Activated T-helper 2 cell treated with anti-CD3 and anti-CD28 coated beads, Interferon-gamma antibody, Interleukin-2, Interleukin-4, amounts not matched to agents 10 μg/mL and 5 μg/mL and 100 μg/mL, durations not matched to agents 14 hours and 24 hours and 36 hours (primary cell): ENCODE results near the gene CALU. TPM values are rescaled to one million over a fixed set of nuclear protein-coding genes. Genes with fewer than 3 reads are reported as not detected.

Experiments
- DNase-seq: peaks from one replicate; pipeline ENCODE4 v3.0.0; 2021; ENCODE audit warnings: low spot score
- H3K27ac Mint-ChIP-seq: one replicate; pipeline ENCODE4 v1.8.0; 2021; ENCODE audit warnings: mixed read lengths
- H3K27me3 Mint-ChIP-seq: one replicate; pipeline ENCODE4 v1.8.0; 2021; ENCODE audit warnings: low read depth, mixed read lengths
- H3K36me3 Mint-ChIP-seq: one replicate; pipeline ENCODE4 v1.8.0; 2021; ENCODE audit warnings: low read depth, mixed read lengths
- H3K4me1 Mint-ChIP-seq: one replicate; pipeline ENCODE4 v1.8.0; 2021; ENCODE audit warnings: low read depth, mixed read lengths
- H3K4me3 Mint-ChIP-seq: one replicate; pipeline ENCODE4 v1.8.0; 2021; ENCODE audit warnings: low read depth, mild to moderate bottlenecking, moderate library complexity, mixed read lengths
- H3K9me3 Mint-ChIP-seq: one replicate; pipeline ENCODE4 v1.8.0; 2021; ENCODE audit warnings: mixed read lengths
- intact Hi-C: fragments of 100-400 bp; cut with micrococcal nuclease; formaldehyde crosslinking; loops from one replicate; pipeline ENCODE4 v1.15.1; 2023
- total RNA-seq: library from RNA; stranded (reverse); gene quantifications from 2 replicates; pipeline ENCODE4 v1.2.3, GENCODE V29; 2022

The CALU gene
- total RNA-seq, 1 donor from 2014 or later, result 57.4 TPM

- no peak overlapping the region for H3K4me3 Mint-ChIP-seq
- no peaks in the 10 kb centered on the region for H3K36me3 Mint-ChIP-seq
- H3K9me3 Mint-ChIP-seq, result no peaks in the 10 kb centered on the region
- DNase-seq, result no peak
- H3K27ac Mint-ChIP-seq, result no peak overlapping the region
- intact Hi-C loops, result no loop called here
- H3K27me3 Mint-ChIP-seq, result no peaks in the 10 kb centered on the region
- H3K4me1 Mint-ChIP-seq, result no peaks in the 10 kb centered on the region
Observed at GRCh38 chr7:128800567-128800966, 61.4 kb downstream of the CALU start.

GRCh38 chr7:128801003-128801402, 61.8 kb downstream of the CALU start:
- no peaks in the 10 kb centered on the region for H3K27me3 Mint-ChIP-seq
- intact Hi-C loops, result no loop called here
- no peaks in the 10 kb centered on the region for H3K9me3 Mint-ChIP-seq
- no peaks in the 10 kb centered on the region for H3K36me3 Mint-ChIP-seq
- no peak overlapping the region for H3K27ac Mint-ChIP-seq
- H3K4me1 Mint-ChIP-seq, result no peaks in the 10 kb centered on the region
- DNase-seq, result no peak
- no peak overlapping the region for H3K4me3 Mint-ChIP-seq

GRCh38 chr7:128801667-128802418, 62.7 kb downstream of the CALU start:
- Mint-ChIP-seq H3K27me3 (no peaks in the 10 kb centered on the region), H3K9me3 (no peaks in the 10 kb centered on the region), H3K4me3 (no peak overlapping the region), H3K27ac (no peak overlapping the region), H3K4me1 (no peaks in the 10 kb centered on the region), H3K36me3 (no peaks in the 10 kb centered on the region)
- DNase-seq, result no peak
- intact Hi-C loops, result no loop called here

- Mint-ChIP-seq H3K9me3 (no peaks in the 10 kb centered on the region), H3K36me3 (no peaks in the 10 kb centered on the region), H3K4me1 (no peaks in the 10 kb centered on the region), H3K27ac (no peak overlapping the region), H3K27me3 (no peaks in the 10 kb centered on the region), H3K4me3 (no peak overlapping the region)
- intact Hi-C loops, result no loop called here
- no peak for DNase-seq
Observed at GRCh38 chr7:128804484-128804883, 65.3 kb downstream of the CALU start.

- H3K27me3 Mint-ChIP-seq, result no peaks in the 10 kb centered on the region
- no peaks in the 10 kb centered on the region for H3K36me3 Mint-ChIP-seq
- no peak for DNase-seq
- H3K4me1 Mint-ChIP-seq, result no peaks in the 10 kb centered on the region
- intact Hi-C loops, result no loop called here
- H3K27ac Mint-ChIP-seq, result no peak overlapping the region
- H3K4me3 Mint-ChIP-seq, result no peak overlapping the region
- no peaks in the 10 kb centered on the region for H3K9me3 Mint-ChIP-seq
Observed at GRCh38 chr7:128805225-128805624, 66.1 kb downstream of the CALU start.

GRCh38 chr7:128807191-128807590, 68.0 kb downstream of the CALU start:
- H3K4me1 Mint-ChIP-seq, result no peaks in the 10 kb centered on the region
- no peaks in the 10 kb centered on the region for H3K27me3 Mint-ChIP-seq
- H3K27ac Mint-ChIP-seq, result no peak overlapping the region
- DNase-seq, result no peak
- intact Hi-C loops, result no loop called here
- no peak overlapping the region for H3K4me3 Mint-ChIP-seq
- H3K36me3 Mint-ChIP-seq, result no peaks in the 10 kb centered on the region
- no peaks in the 10 kb centered on the region for H3K9me3 Mint-ChIP-seq

- no peaks in the 10 kb centered on the region for H3K4me1 Mint-ChIP-seq
- H3K9me3 Mint-ChIP-seq, result no peaks in the 10 kb centered on the region
- H3K27me3 Mint-ChIP-seq, result no peaks in the 10 kb centered on the region
- DNase-seq, result no peak
- no peak overlapping the region for H3K27ac Mint-ChIP-seq
- intact Hi-C loops, result no loop called here
- H3K36me3 Mint-ChIP-seq, result no peaks in the 10 kb centered on the region
- H3K4me3 Mint-ChIP-seq, result no peak overlapping the region
Observed at GRCh38 chr7:128809363-128809762, 70.2 kb downstream of the CALU start.

GRCh38 chr7:128810473-128810872, 71.3 kb downstream of the CALU start:
- intact Hi-C loops, result no loop called here
- no peaks in the 10 kb centered on the region for H3K4me1 Mint-ChIP-seq
- no peaks in the 10 kb centered on the region for H3K9me3 Mint-ChIP-seq
- peaks cover 1% of the 10 kb centered on the region for H3K27me3 Mint-ChIP-seq
- H3K27ac Mint-ChIP-seq, result no peak overlapping the region
- no peak for DNase-seq
- H3K4me3 Mint-ChIP-seq, result no peak overlapping the region
- no peaks in the 10 kb centered on the region for H3K36me3 Mint-ChIP-seq

GRCh38 chr7:128810997-128811396, 71.8 kb downstream of the CALU start:
- no peak for DNase-seq
- H3K4me3 Mint-ChIP-seq, result no peak overlapping the region
- no peaks in the 10 kb centered on the region for H3K9me3 Mint-ChIP-seq
- H3K27me3 Mint-ChIP-seq, result peaks cover 3% of the 10 kb centered on the region
- no peak overlapping the region for H3K27ac Mint-ChIP-seq
- no peaks in the 10 kb centered on the region for H3K4me1 Mint-ChIP-seq
- intact Hi-C loops, result no loop called here
- no peaks in the 10 kb centered on the region for H3K36me3 Mint-ChIP-seq

GRCh38 chr7:128811631-128812430, 72.7 kb downstream of the CALU start:
- Mint-ChIP-seq H3K9me3 (no peaks in the 10 kb centered on the region), H3K36me3 (no peaks in the 10 kb centered on the region), H3K27ac (no peak overlapping the region), H3K27me3 (peaks cover 3% of the 10 kb centered on the region), H3K4me3 (no peak overlapping the region), H3K4me1 (no peaks in the 10 kb centered on the region)
- DNase-seq, result no peak
- intact Hi-C loops, result no loop called here

GRCh38 chr7:128812514-128813168, 73.5 kb downstream of the CALU start:
- Mint-ChIP-seq H3K4me1 (no peaks in the 10 kb centered on the region), H3K4me3 (no peak overlapping the region), H3K27me3 (peaks cover 5% of the 10 kb centered on the region), H3K9me3 (no peaks in the 10 kb centered on the region), H3K36me3 (no peaks in the 10 kb centered on the region), H3K27ac (no peak overlapping the region)
- no peak for DNase-seq
- intact Hi-C loops, result no loop called here

GRCh38 chr7:128814499-128814898, 75.3 kb downstream of the CALU start:
- H3K9me3 Mint-ChIP-seq, result no peaks in the 10 kb centered on the region
- DNase-seq, result no peak
- H3K27me3 Mint-ChIP-seq, result peaks cover 7% of the 10 kb centered on the region
- no peaks in the 10 kb centered on the region for H3K36me3 Mint-ChIP-seq
- no peak overlapping the region for H3K27ac Mint-ChIP-seq
- H3K4me3 Mint-ChIP-seq, result no peak overlapping the region
- intact Hi-C loops, result no loop called here
- no peaks in the 10 kb centered on the region for H3K4me1 Mint-ChIP-seq
